ENCODE results near the gene KRTAP2-1.

- TF ChIP-seq, protein P1, sequence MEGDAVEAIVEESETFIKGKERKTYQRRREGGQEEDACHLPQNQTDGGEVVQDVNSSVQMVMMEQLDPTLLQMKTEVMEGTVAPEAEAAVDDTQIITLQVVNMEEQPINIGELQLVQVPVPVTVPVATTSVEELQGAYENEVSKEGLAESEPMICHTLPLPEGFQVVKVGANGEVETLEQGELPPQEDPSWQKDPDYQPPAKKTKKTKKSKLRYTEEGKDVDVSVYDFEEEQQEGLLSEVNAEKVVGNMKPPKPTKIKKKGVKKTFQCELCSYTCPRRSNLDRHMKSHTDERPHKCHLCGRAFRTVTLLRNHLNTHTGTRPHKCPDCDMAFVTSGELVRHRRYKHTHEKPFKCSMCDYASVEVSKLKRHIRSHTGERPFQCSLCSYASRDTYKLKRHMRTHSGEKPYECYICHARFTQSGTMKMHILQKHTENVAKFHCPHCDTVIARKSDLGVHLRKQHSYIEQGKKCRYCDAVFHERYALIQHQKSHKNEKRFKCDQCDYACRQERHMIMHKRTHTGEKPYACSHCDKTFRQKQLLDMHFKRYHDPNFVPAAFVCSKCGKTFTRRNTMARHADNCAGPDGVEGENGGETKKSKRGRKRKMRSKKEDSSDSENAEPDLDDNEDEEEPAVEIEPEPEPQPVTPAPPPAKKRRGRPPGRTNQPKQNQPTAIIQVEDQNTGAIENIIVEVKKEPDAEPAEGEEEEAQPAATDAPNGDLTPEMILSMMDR (IDR thresholded peaks at IDR 0.05): no peak
- no peak for TF ChIP-seq POLR2AphosphoS5 (IDR thresholded peaks at IDR 0.05)
- no peak for TF ChIP-seq POLR2A (IDR thresholded peaks at IDR 0.05)
- TF ChIP-seq EP300 (IDR thresholded peaks at IDR 0.05): no peak
These were observed 16.3 kb upstream of the KRTAP2-1 start for GRCh38 chr17:41063449-41063848.
